Measurements from ENCODE around the gene DNAH8.

DNAH8 gene

GRCh38 chr6:39074486-39074885, 359.4 kb downstream of the DNAH8 start:
- no peak for TF ChIP-seq CTCF (IDR thresholded peaks at IDR 0.05)
- Histone ChIP-seq H3K27me3 (peaks cover 22% of the 10 kb centered on the region), H3K9me3 (no peaks in the 10 kb centered on the region), H3K36me3 (no peaks in the 10 kb centered on the region), H3K4me1 (ENCODE audit: control insufficient read depth in 1 of 2, insufficient read depth in 1 of 2, low read depth in 1 of 2, low read length in 1 of 2) (no peaks in the 10 kb centered on the region), H3K4me3 (ENCODE audit: low read depth in 1 of 2, low read length in 1 of 2) (no peak overlapping the region), H3K27ac (no peak overlapping the region)

- Histone ChIP-seq H3K9me3 (no peaks in the 10 kb centered on the region), H3K4me1 (ENCODE audit: control insufficient read depth in 1 of 2, insufficient read depth in 1 of 2, low read depth in 1 of 2, low read length in 1 of 2) (no peaks in the 10 kb centered on the region), H3K27ac (no peak overlapping the region), H3K27me3 (peaks cover 16% of the 10 kb centered on the region), H3K36me3 (no peaks in the 10 kb centered on the region), H3K4me3 (ENCODE audit: low read depth in 1 of 2, low read length in 1 of 2) (no peak overlapping the region)
- TF ChIP-seq CTCF (IDR thresholded peaks at IDR 0.05) = no peak
These were observed 360.0 kb downstream of the DNAH8 start for GRCh38 chr6:39075010-39075686.

GRCh38 chr6:39075807-39076622, 360.9 kb downstream of the DNAH8 start:
- Histone ChIP-seq H3K4me1 (ENCODE audit: control insufficient read depth in 1 of 2, insufficient read depth in 1 of 2, low read depth in 1 of 2, low read length in 1 of 2) (no peaks in the 10 kb centered on the region), H3K27me3 (peaks cover 12% of the 10 kb centered on the region), H3K4me3 (ENCODE audit: low read depth in 1 of 2, low read length in 1 of 2) (no peak overlapping the region), H3K9me3 (no peaks in the 10 kb centered on the region), H3K36me3 (no peaks in the 10 kb centered on the region), H3K27ac (no peak overlapping the region)
- TF ChIP-seq CTCF (IDR thresholded peaks at IDR 0.05) = no peak

GRCh38 chr6:39076623-39077535, 361.8 kb downstream of the DNAH8 start:
- Histone ChIP-seq H3K27ac (no peak overlapping the region), H3K4me3 (ENCODE audit: low read depth in 1 of 2, low read length in 1 of 2) (no peak overlapping the region), H3K4me1 (ENCODE audit: control insufficient read depth in 1 of 2, insufficient read depth in 1 of 2, low read depth in 1 of 2, low read length in 1 of 2) (no peaks in the 10 kb centered on the region), H3K36me3 (no peaks in the 10 kb centered on the region), H3K9me3 (no peaks in the 10 kb centered on the region), H3K27me3 (peaks cover 11% of the 10 kb centered on the region)
- TF ChIP-seq CTCF (IDR thresholded peaks at IDR 0.05) = no peak

GRCh38 chr6:39077882-39078594, 362.9 kb downstream of the DNAH8 start:
- H3K4me1 ChIP-seq (ENCODE audit: control insufficient read depth in 1 of 2, insufficient read depth in 1 of 2, low read depth in 1 of 2, low read length in 1 of 2) = no peaks in the 10 kb centered on the region
- H3K36me3 ChIP-seq = no peaks in the 10 kb centered on the region
- no peak overlapping the region for H3K4me3 ChIP-seq (ENCODE audit: low read depth in 1 of 2, low read length in 1 of 2)
- H3K27ac ChIP-seq = no peak overlapping the region
- no peak for TF ChIP-seq CTCF (IDR thresholded peaks at IDR 0.05)
- no peaks in the 10 kb centered on the region for H3K9me3 ChIP-seq
- peaks cover 10% of the 10 kb centered on the region for H3K27me3 ChIP-seq
